ENCODE data around the gene ATPAF2. TPM values are rescaled to one million over a fixed set of nuclear protein-coding genes. Genes with fewer than 3 reads are reported as not detected.

The ATPAF2 gene
- total RNA-seq, 1 experiment from 2014 or later: 40.5 TPM

GRCh38 chr17:18006495-18007239, 32.3 kb downstream of the ATPAF2 start:
- Histone ChIP-seq H4K20me1 (ENCODE audit: low read length) (no peaks in the 10 kb centered on the region), H3K9me3 (ENCODE audit: low read length) (no peaks in the 10 kb centered on the region), H3K9me2 (replicated peaks; ENCODE audit: low read length) (no peaks in the 10 kb centered on the region), H3K4me3 (ENCODE audit: low read length) (no peak overlapping the region), H3K9ac (ENCODE audit: low read length) (no peak overlapping the region), H2AFZ (ENCODE audit: low read length) (no peak overlapping the region), H3K27ac (ENCODE audit: low read length) (no peak overlapping the region), H3K79me2 (ENCODE audit: low read length) (no peaks in the 10 kb centered on the region), H3K27me3 (ENCODE audit: low read length) (no peaks in the 10 kb centered on the region), H3K4me2 (ENCODE audit: low read length) (no peak overlapping the region), H3K4me1 (ENCODE audit: insufficient read depth, low read length) (peaks cover 39% of the 10 kb centered on the region), H3K36me3 (ENCODE audit: low read depth, low read length) (peaks cover 5% of the 10 kb centered on the region; the same call in 1 of the 2 replicates), H3F3A (ENCODE audit: low read length, unreplicated experiment) (no peaks in the 10 kb centered on the region)
- ATAC-seq (no peak), DNase-seq (no peak)
- CTCF ChIA-PET: no interaction called here
- TF ChIP-seq EZH2 (IDR thresholded peaks at IDR 0.05; ENCODE audit: low read length, unreplicated experiment) (no peak), EZH2phosphoT487 (IDR thresholded peaks at IDR 0.05; ENCODE audit: borderline replicate concordance, low read length) (no peak), CTCF (conservative IDR thresholded peaks at IDR 0.05; ENCODE audit: low read depth, low read length) (0 out of 2 replicates have a peak, but pooled peaks have one; percentile 1)
- BruUV-seq (replicated peaks): no TSS peak
- POLR2A ChIA-PET (ENCODE audit: unreplicated experiment): no interaction called here
- intact Hi-C loops (cut with micrococcal nuclease): no loop called here

GRCh38 chr17:18005496-18005895, 33.5 kb downstream of the ATPAF2 start:
- Histone ChIP-seq H2AFZ (ENCODE audit: low read length) (no peak overlapping the region), H3K27me3 (ENCODE audit: low read length) (no peaks in the 10 kb centered on the region), H3K27ac (ENCODE audit: low read length) (peak overlapping the region; percentile 55), H3K4me1 (ENCODE audit: insufficient read depth, low read length) (peaks cover 39% of the 10 kb centered on the region), H3K4me2 (ENCODE audit: low read length) (peak overlapping the region; percentile 30; the same call in 1 of the 2 replicates), H3K9ac (ENCODE audit: low read length) (no peak overlapping the region), H3F3A (ENCODE audit: low read length, unreplicated experiment) (no peaks in the 10 kb centered on the region), H3K4me3 (ENCODE audit: low read length) (no peak overlapping the region), H3K36me3 (ENCODE audit: low read depth, low read length) (peaks cover 2% of the 10 kb centered on the region; the same call in 1 of the 2 replicates), H4K20me1 (ENCODE audit: low read length) (no peaks in the 10 kb centered on the region), H3K9me3 (ENCODE audit: low read length) (no peaks in the 10 kb centered on the region), H3K79me2 (ENCODE audit: low read length) (no peaks in the 10 kb centered on the region), H3K9me2 (replicated peaks; ENCODE audit: low read length) (no peaks in the 10 kb centered on the region)
- CTCF ChIA-PET: no interaction called here
- no peak for TF ChIP-seq EZH2phosphoT487 (IDR thresholded peaks at IDR 0.05; ENCODE audit: borderline replicate concordance, low read length)
- peak; percentile 31; the same call in 1 of the 2 replicates for ATAC-seq
- intact Hi-C loops (cut with micrococcal nuclease): no loop called here
- no TSS peak for BruUV-seq (replicated peaks)
- peak; percentile 78 for DNase-seq
- POLR2A ChIA-PET (ENCODE audit: unreplicated experiment): no interaction called here

- no peaks in the 10 kb centered on the region for H3K9me2 ChIP-seq (replicated peaks; ENCODE audit: low read length)
- no peaks in the 10 kb centered on the region for H4K20me1 ChIP-seq (ENCODE audit: low read length)
- H3K9ac ChIP-seq (ENCODE audit: low read length): no peak overlapping the region
- TF ChIP-seq EZH2phosphoT487 (IDR thresholded peaks at IDR 0.05; ENCODE audit: borderline replicate concordance, low read length) (no peak), CTCF (conservative IDR thresholded peaks at IDR 0.05; ENCODE audit: low read depth, low read length) (peak; percentile 49)
- H3K79me2 ChIP-seq (ENCODE audit: low read length): no peaks in the 10 kb centered on the region
- CTCF ChIA-PET: no interaction called here
- H3K27ac ChIP-seq (ENCODE audit: low read length): peak overlapping the region; percentile 36
- intact Hi-C loops (cut with micrococcal nuclease): no loop called here
- H3K4me2 ChIP-seq (ENCODE audit: low read length): peak overlapping the region; percentile 30; the same call in 1 of the 2 replicates
- H3K4me3 ChIP-seq (ENCODE audit: low read length): no peak overlapping the region
- no TSS peak for BruUV-seq (replicated peaks)
- no peak for DNase-seq
- no peaks in the 10 kb centered on the region for H3F3A ChIP-seq (ENCODE audit: low read length, unreplicated experiment)
- no peak overlapping the region for H2AFZ ChIP-seq (ENCODE audit: low read length)
- peak; percentile 49 for ATAC-seq
- POLR2A ChIA-PET (ENCODE audit: unreplicated experiment): interaction anchor here (0.6 kb wide), 1 partner anchor 138 kb away, joined by 5 read pairs; no protein-coding TSS in a partner anchor
- peaks cover 39% of the 10 kb centered on the region for H3K4me1 ChIP-seq (ENCODE audit: insufficient read depth, low read length)
- no peaks in the 10 kb centered on the region; the same call in 1 of the 2 replicates for H3K36me3 ChIP-seq (ENCODE audit: low read depth, low read length)
- H3K9me3 ChIP-seq (ENCODE audit: low read length): no peaks in the 10 kb centered on the region
- H3K27me3 ChIP-seq (ENCODE audit: low read length): no peaks in the 10 kb centered on the region
Measured at GRCh38 chr17:18004884-18005305, 34.1 kb downstream of the ATPAF2 start.
